Activated B cell treated with CpG ODN at 0.5 μM for 24 hours (primary cell): ENCODE results near the gene OXGR1. TPM values are rescaled to one million over a fixed set of nuclear protein-coding genes. Genes with fewer than 3 reads are reported as not detected.

Experiments
- ATAC-seq: fragments of 200-7000 bp; cut with Tn5 transposase; one replicate; pipeline ENCODE4 v1.10.0; 2021; ENCODE audit warnings: low read depth, mild to moderate bottlenecking, moderate library complexity
- CTCF ChIA-PET: fragments of 350-600 bp; sonication (Branson Sonifier 250); formaldehyde crosslinking; loops from one replicate; lab custom pipeline; 2021; ENCODE audit warnings: antibody characterized with exemption; lab: Charles Lee
- POLR2A ChIA-PET: fragments of 350-600 bp; sonication (Branson Sonifier 250); formaldehyde crosslinking; loops from one replicate; lab custom pipeline; 2021; ENCODE audit warnings: antibody characterized with exemption; lab: Charles Lee
- DNase-seq: peaks from one replicate; pipeline ENCODE4 v3.0.0; 2022
- H3K27ac Mint-ChIP-seq: one replicate; pipeline ENCODE4 v1.8.0; 2020; ENCODE audit warnings: mixed read lengths
- H3K27me3 Mint-ChIP-seq: one replicate; pipeline ENCODE4 v1.8.0; 2021; ENCODE audit warnings: mixed read lengths
- H3K36me3 Mint-ChIP-seq: one replicate; pipeline ENCODE4 v1.8.0; 2021; ENCODE audit warnings: low read depth, mixed read lengths
- H3K4me1 Mint-ChIP-seq: one replicate; pipeline ENCODE4 v1.8.0; 2021; ENCODE audit warnings: mixed read lengths
- H3K4me3 Mint-ChIP-seq: one replicate; pipeline ENCODE4 v1.8.0; 2020; ENCODE audit warnings: mild to moderate bottlenecking, mixed read lengths
- H3K9me3 Mint-ChIP-seq: one replicate; pipeline ENCODE4 v1.8.0; 2020; ENCODE audit warnings: mixed read lengths
- intact Hi-C: fragments of 100-400 bp; cut with micrococcal nuclease; formaldehyde crosslinking; loops from one replicate; pipeline ENCODE4 v1.15.1; 2024
- total RNA-seq: library from RNA; stranded (reverse); gene quantifications from 2 replicates; pipeline ENCODE4 v1.2.3, GENCODE V29; 2022
- TF ChIP-seq, protein P1 (sequence below): fragments of 200-600 bp; IDR thresholded peaks from one replicate; pipeline ENCODE4 v1.8.0; 2022; ENCODE audit warnings: antibody characterized with exemption, mild to moderate bottlenecking

OXGR1 gene
- total RNA-seq, 1 donor from 2014 or later: not detected

DNA sequence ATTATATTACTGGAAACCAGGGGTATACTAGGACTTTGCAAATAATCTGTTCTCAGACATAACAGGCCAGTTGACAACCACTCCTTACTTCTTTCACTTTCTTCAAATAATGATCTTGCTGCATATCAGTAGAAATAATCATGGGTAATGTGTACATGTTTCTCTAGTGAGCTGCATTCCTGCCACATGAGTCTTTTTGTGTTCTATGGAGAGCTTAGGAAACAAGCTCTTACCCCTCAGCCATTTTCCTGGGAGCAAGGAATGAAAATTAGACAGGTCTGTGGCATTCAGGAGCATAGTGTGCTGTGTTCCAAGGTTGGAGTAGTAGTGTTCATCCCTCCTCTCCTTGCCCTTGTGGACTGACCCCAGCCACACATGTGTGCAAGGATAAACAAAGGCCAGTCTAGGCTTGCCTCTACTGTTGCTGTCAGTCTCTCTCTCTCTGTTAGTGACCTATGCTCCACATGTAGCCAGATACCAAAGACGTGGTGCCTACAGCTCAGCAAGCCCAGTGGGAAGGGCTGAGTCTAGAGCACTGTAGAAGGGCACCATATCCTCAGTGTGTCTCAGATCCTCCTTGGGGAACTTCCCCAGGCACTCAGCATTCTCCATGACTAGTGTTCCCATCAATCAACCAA, 11.5 kb upstream of the OXGR1 start:
- no peaks in the 10 kb centered on the region for H3K36me3 Mint-ChIP-seq
- ChIA-PET CTCF (no interaction called here), POLR2A (no interaction called here)
- ATAC-seq (no peak), DNase-seq (no peak)
- no peaks in the 10 kb centered on the region for H3K9me3 Mint-ChIP-seq
- intact Hi-C loops: no loop called here
- H3K27me3 Mint-ChIP-seq: peaks cover 10% of the 10 kb centered on the region
- H3K4me1 Mint-ChIP-seq: peaks cover 4% of the 10 kb centered on the region
- H3K27ac Mint-ChIP-seq: no peak overlapping the region
- TF ChIP-seq, protein P1, sequence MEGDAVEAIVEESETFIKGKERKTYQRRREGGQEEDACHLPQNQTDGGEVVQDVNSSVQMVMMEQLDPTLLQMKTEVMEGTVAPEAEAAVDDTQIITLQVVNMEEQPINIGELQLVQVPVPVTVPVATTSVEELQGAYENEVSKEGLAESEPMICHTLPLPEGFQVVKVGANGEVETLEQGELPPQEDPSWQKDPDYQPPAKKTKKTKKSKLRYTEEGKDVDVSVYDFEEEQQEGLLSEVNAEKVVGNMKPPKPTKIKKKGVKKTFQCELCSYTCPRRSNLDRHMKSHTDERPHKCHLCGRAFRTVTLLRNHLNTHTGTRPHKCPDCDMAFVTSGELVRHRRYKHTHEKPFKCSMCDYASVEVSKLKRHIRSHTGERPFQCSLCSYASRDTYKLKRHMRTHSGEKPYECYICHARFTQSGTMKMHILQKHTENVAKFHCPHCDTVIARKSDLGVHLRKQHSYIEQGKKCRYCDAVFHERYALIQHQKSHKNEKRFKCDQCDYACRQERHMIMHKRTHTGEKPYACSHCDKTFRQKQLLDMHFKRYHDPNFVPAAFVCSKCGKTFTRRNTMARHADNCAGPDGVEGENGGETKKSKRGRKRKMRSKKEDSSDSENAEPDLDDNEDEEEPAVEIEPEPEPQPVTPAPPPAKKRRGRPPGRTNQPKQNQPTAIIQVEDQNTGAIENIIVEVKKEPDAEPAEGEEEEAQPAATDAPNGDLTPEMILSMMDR: no peak
- no peak overlapping the region for H3K4me3 Mint-ChIP-seq

DNA sequence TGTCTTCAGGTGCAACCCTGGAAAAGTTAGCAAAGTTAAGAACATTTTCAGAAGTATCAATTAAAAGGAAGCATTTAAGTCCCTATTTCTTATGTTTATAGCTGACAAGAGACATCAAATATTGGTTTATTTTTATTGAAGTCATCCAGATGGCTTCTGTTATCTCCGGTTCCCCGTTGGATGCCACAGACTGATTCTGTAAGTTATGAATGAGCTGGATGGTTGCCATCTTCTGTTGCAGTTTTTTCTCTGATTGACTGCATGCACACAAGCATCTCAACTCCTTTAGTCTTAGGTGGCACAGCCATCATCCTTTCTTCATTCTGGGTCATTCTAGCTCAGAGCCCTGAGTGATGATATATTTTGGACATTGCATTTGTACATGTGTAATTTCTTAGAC, 10.6 kb upstream of the OXGR1 start:
- no peak overlapping the region for H3K27ac Mint-ChIP-seq
- TF ChIP-seq, protein P1: no peak
- peaks cover 10% of the 10 kb centered on the region for H3K27me3 Mint-ChIP-seq
- peaks cover 4% of the 10 kb centered on the region for H3K4me1 Mint-ChIP-seq
- ChIA-PET CTCF (no interaction called here), POLR2A (no interaction called here)
- no peaks in the 10 kb centered on the region for H3K9me3 Mint-ChIP-seq
- no peaks in the 10 kb centered on the region for H3K36me3 Mint-ChIP-seq
- no peak overlapping the region for H3K4me3 Mint-ChIP-seq
- DNase-seq: no peak
- ATAC-seq: no peak
- intact Hi-C loops: no loop called here

DNA sequence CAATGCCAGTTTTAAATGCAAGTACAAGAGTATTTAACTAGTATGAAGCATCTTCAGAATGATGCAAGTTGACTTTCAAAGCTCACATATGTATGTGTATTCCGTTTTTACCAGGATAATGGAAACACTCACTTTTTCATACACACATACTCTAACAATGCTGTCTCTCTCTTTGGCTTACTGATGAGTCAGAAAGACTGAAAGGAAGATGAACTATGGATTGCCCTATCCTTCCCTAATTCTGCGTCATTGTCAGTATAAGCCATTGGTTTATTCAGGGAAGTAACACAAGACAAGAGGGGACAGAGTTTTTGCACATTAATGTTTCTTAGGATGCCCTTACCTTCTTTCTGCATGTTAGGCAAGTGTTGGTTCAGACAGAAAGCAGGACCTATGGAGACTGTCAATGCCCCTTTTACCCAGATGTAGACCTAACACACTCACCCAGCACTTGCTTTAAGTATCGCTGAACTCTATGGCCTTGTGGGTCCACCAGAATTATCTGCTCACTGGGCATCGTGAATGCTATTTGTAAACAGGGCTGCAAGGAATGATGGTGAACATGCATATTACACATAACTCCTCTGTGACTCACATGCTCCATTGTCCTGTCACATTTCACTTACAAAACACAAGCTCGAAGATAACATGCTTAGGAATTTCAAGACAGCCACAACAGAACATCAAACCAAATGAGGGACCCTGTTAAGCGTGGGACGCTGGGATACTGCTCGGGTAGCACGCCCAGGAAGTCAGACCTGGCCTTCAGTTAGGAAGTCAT, 10.0 kb upstream of the OXGR1 start:
- ChIA-PET POLR2A (no interaction called here), CTCF (no interaction called here)
- no peak for DNase-seq
- Mint-ChIP-seq H3K4me1 (peaks cover 4% of the 10 kb centered on the region), H3K9me3 (no peaks in the 10 kb centered on the region), H3K27ac (no peak overlapping the region), H3K36me3 (no peaks in the 10 kb centered on the region), H3K27me3 (peaks cover 6% of the 10 kb centered on the region), H3K4me3 (no peak overlapping the region)
- no peak for ATAC-seq
- TF ChIP-seq, protein P1: no peak
- intact Hi-C loops: no loop called here

DNA sequence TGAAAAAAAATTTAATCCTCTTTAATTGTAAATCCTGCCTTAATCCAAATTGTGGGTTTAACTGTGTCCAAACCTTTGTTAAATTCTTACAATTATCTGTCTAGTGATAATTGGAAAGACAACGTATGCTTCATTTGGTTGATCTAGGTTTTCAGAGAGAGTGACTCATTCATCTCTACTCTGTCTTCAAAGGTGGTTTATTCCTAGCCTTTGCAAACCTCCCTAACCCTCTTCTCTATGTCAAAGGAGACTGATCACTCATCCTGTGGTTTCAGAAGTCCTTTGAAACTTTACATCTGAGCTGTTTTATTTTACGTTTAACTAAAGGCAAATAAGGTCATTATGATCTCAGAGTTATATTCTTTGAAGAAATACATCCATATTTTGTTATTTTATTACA, 8.8 kb upstream of the OXGR1 start:
- H3K36me3 Mint-ChIP-seq: no peaks in the 10 kb centered on the region
- peaks cover 3% of the 10 kb centered on the region for H3K27me3 Mint-ChIP-seq
- H3K4me3 Mint-ChIP-seq: no peak overlapping the region
- H3K27ac Mint-ChIP-seq: no peak overlapping the region
- no peaks in the 10 kb centered on the region for H3K9me3 Mint-ChIP-seq
- intact Hi-C loops: no loop called here
- DNase-seq: no peak
- POLR2A ChIA-PET: no interaction called here
- no peak for ATAC-seq
- H3K4me1 Mint-ChIP-seq: peaks cover 4% of the 10 kb centered on the region
- CTCF ChIA-PET: no interaction called here
- TF ChIP-seq, protein P1: no peak

DNA sequence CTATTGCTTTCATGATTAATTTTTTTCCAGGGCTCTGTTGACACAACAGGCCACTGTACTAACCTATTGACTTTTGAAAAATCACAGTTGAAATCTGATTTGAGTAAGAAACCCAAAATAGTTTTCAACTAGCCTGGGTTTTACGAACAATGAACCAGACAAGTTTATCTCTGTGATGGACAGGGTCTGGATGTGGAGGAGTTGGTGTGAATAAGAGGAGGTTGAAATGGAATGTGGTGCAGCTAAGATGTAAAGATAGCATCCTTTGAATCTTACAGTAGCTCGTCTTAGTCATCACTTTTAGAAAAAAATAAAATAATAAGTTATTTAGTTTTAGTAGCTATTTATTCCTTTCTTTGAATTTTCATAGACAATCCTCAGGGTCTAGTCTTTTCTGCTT, 8.3 kb upstream of the OXGR1 start:
- Mint-ChIP-seq H3K36me3 (no peaks in the 10 kb centered on the region), H3K27ac (no peak overlapping the region), H3K27me3 (peaks cover 3% of the 10 kb centered on the region), H3K4me1 (peaks cover 4% of the 10 kb centered on the region), H3K9me3 (no peaks in the 10 kb centered on the region), H3K4me3 (no peak overlapping the region)
- intact Hi-C loops: no loop called here
- ChIA-PET CTCF (interaction anchor here (1.5 kb wide), 1 partner anchor 16 kb away, joined by 4 read pairs; no protein-coding TSS in a partner anchor), POLR2A (no interaction called here)
- TF ChIP-seq, protein P1: no peak
- no peak for ATAC-seq
- DNase-seq: no peak
